GM18502 (cell line): ENCODE results near the gene SYT15B.
"Not testable (repeated sequence)": the region's sequence is repeated elsewhere in the genome, so short reads cannot be mapped to it uniquely, and the experiment has no call there.

Experiments used
- ATAC-seq: cut with Tn5 transposase; IDR thresholded peaks from one replicate; pipeline ENCODE4 v1.9.1; 2021; ENCODE audit warnings: mild to moderate bottlenecking; ENCODE audit not compliant: unreplicated experiment, poor library complexity

SYT15B gene

DNA sequence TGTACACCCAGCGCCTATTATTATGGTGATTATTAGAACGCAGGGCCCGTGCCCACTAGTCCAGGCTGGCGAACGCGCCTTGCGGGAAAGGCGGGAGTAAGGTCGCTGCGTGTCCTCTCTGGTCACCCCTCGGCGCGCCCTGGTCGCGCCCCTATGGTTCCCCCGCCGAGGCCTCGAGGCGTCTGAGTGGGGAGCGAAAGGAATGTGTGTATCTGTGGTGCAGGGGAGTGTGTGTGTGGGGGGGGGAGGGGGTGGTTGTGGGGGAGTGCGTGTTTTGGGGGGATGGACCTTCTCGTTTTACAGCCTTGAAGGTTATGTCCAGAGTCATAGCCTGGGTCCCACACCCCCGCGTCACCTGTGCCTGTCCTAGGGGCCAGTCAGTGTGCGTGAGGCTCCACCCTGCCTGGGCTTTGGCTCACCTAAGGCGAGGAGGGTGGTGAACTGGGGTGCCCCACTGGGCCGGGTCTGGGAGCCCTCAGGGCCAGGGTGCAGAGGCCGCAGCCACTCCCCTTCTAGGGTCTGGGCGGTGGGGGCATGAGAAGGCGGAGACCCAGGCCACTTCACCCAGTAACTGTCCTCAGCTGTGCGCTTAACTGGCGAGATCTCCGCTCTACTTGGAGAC is at the start of gene SYT15B:
TSS of gene SYT15B (minus strand) at position 39 of the 622 bp plus-strand sequence. CDS start 952 bp downstream, outside the sequence.
- not testable (repeated sequence) for ATAC-seq

DNA sequence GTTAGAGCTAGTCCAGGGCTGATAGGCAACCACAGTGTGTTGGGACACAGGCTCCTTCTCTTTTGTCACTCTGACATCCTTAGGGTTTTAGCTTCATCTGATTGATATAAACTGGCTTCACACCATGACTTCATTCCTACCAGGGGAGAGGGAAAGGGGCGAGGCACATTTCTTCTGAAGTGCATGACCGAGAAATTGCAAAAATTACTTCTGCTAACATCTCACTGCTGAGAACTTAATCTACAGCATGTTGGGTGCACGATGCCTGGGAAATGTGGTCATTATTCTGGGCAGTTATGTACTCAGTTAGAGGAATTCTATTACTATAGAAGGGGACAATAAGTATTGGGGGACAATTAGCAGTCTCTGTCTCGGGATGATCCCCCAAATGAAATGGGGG is 16.2 kb upstream of the SYT15B start:
- ATAC-seq = not testable (repeated sequence)

DNA sequence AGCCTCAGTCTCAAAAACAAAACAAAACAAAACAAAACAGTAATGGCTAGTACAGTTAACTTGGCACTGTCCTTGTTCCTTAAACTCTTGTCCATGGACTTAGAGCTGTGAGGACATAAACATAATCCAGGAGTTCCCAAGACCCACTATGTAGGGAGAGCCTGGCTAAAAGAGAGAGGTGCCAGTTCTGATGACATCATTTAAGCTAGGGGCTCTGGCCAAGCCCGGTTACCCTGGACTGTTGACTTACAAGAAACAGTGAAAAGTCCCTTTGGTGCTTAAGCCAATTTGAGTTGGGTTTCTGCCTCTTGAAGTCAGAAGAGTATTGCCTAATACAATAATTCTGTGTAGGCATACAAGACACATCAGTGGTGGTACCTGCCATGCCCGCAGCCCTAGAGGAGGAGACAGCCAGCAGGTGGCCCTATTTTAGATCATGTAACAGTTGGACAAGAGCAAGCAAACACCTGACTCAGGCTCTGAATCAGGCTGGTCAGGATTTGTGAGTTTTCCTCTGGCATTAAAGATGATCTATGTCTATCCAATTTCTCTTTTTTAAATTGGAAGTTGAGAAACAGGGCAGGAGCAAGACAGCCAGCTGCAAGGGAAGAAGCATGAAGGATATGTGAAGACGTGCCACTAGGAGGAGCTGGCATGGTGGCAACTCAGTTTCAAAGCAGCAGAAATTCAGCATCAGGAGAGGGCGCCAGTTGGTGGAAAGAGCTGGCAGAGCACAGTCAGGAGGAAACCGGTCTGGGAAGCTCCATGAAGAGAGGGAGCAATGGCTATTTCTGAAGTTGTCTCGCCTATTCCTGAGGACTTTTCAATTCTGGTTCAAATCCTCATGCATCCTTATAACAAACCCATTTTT is 12.2 kb upstream of the SYT15B start:
- ATAC-seq = not testable (repeated sequence)

DNA sequence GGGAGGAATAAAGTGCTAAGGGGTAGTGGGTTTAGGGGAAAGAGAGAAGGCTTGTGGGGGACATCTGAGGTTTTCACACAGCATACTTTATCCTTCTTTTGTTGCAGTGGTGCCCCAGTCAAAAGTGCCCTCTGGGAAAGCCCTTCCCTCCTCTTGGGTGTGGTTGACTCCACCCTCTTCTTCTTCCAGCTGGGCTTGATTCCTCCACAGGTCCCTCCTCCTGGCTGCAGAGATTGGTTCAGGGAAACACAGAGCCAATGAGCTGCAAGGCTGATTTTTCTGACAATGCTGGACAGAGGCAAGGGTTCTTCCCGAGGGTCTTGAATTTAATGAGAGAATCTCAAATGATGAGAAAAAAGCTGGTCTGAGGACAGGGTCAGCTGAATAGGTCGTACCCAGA is 7.4 kb upstream of the SYT15B start:
- not testable (repeated sequence) for ATAC-seq

DNA sequence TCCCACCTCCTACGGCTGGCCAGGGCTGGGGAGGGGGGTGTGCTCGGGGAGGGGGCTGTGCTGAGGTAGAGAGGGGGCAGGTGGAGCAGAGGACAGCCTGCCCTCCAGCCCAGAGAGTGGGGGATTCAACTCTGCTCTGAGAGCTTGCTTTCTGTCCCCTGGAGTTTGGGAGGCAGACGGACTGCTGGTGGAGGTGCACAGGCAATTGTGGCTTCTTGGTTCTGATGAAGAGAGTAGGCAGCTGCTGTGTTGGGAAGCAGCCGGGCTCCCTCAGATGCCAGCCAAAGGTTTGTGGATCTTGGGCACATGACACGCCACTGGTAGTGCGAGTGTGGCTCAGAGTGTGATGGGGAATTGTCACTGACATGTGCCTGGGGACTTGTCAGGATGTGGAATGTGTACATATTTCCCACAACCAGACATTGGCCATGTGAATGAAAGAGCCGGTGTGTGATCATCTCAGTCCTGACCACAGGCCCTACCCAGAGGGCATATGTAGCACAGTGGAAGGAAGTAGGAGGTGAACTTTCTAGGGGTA is 5.3 kb upstream of the SYT15B start:
- ATAC-seq = not testable (repeated sequence)

DNA sequence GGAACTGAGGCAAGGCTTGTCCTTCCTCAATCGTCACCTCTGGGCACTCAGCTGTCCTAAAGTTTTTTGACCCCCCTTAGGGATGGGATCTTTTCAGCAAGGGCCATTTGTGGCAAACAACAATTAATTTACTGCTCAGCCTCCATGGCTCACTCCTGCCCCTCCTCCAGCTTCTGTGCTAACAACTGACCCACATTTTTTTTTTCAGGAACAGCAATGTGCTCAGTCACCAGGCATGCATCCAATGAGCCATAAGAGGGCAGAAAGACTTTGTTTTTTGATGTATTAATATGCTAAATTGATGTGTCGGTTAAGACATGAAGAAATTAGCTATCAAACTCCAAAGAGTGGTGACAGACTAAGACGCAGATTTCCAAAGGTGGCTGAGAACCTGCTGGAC is 4.7 kb upstream of the SYT15B start:
- ATAC-seq = not testable (repeated sequence)

DNA sequence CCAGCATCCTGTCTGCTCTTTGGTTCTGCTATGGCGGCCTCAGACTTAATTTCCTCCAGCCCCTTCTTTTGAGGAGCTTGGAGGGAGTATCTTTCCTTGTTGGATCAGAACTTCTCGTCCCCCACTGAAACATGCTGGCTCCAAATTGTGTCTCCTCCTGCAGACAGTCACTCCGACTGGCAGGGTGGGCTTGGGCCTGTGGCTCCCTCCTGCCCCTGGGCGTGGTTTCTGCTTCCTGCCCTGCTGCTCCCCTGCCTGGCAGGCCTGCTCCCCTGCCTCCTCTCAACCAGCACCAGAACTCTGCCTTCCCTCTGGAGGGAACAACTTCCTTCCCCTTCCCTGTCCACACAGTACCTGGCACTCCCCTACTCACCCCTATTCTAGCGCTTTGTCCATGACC is 3.8 kb upstream of the SYT15B start:
- ATAC-seq = not testable (repeated sequence)

DNA sequence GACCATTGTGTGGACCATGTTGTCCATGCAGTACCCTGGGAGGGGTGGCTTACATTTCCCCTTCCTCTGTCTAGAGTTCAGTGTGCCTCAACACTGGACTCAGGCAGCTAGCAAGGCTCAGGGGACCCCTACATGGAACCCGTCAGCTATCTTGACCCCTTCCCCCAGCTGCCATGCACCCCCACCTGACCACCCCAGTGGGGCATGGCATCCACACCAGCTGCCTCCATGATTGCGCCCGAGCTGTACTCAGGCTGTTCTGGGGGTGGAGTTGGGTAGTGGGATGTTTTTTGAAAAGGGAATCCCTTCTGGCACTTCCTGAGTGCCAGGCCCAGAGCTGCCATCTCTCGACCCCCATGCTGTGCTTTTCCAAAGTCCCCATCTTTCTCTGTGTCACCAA is 1.8 kb upstream of the SYT15B start:
- ATAC-seq = not testable (repeated sequence)

DNA sequence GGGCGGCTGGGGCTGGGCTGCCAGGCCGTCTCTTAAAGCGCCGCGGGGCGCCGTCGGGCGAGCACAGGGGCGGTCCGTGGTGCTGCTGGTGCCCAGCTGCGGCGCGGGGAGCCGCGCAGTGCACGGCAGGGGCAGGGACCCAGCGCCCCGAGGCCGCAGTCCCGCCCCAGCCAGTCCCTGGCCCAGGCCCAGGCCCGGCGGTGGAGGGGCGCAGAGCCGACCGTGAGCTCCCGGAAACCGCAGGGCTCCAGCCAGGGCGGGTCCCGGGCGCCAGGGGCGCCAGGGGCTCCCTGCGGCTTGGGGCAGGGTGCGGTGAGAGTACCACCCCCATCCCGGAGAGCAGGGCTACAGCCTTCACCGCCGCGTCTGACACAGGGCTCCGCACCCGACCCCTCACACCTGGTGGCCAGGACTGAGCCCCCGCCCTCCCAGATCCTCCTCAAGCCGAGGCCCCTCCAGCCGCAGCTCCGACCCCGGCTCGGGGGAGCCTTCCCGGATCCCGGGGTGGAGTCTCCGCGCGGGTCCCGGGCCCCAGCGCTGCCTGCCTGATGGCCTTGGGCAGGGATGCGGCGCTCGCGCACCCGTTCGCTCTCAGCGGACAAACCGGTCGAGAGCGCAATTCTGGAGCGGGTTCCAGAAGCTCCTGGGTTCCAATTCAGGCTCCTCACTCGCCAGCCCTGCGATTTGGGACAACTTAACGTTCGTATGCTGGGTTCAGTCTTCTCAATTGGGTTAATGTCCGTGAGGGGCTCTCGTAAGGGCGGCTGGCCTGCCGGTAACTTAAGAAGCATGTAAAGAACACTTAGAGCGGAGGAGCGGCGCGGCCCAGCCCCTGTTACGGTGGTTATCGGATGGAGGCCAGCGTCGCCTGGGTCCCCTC is 478 bp downstream of the SYT15B start:
- not testable (repeated sequence) for ATAC-seq

DNA sequence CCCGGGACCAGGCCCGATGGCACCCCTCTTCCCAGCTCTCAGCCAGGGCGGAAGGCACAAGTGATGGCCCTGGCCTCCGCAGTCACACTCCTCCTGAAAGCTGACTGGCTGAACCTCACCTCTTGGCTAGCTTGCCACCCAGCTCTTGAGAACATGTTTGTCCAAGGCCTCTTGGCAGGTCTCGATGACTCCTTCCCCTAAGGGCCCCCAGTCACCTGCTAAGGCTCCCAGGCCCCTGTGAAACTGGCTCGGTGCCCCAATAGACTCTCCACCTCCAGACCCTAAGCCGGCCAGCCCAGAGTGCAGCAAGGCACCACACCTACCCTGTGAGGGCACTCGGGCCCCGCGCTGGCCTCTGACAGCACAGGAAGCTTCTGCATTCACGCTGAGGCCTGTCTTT is 4.5 kb downstream of the SYT15B start:
- ATAC-seq = not testable (repeated sequence)

DNA sequence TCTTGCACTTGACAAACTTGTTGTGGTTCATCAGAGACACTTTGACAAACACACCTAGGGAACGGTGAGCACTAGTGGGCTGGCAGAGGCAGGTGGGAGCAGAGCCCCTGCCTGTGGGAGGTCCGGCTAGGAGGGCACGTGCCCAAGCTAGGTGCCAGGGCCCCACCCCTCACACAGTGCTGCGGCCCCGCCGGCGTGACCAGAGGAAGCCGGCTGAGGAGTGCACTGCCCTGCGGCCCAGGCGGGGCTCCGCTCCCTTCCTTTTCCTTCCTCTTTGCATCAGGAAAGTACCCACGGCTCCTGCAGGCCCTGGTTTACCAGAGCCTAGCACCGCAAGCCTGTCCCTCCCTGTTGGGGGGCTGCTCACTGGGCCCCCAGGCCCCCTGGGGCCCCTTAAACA is 7.2 kb downstream of the SYT15B start:
- ATAC-seq = not testable (repeated sequence)

DNA sequence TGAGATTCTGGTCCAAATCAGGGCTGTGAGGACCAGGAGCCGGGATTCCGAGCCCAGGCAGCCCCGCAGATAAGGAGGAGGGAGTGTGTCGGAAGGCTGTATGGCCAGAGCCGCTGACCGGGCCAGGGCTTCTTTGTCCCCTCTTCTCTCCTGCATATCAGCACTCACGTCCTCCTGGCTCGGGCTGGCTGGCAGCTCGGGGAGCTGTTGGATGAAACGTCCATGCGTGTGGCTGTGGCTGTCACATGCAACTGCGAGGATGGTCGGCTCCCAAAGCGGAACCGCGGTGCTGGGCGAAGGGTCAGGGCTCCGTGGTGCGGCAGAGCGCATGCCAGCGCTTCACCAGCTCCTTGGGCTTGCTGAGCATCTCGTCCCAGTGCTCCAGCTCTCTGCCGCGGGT is 9.5 kb downstream of the SYT15B start:
- ATAC-seq = not testable (repeated sequence)

DNA sequence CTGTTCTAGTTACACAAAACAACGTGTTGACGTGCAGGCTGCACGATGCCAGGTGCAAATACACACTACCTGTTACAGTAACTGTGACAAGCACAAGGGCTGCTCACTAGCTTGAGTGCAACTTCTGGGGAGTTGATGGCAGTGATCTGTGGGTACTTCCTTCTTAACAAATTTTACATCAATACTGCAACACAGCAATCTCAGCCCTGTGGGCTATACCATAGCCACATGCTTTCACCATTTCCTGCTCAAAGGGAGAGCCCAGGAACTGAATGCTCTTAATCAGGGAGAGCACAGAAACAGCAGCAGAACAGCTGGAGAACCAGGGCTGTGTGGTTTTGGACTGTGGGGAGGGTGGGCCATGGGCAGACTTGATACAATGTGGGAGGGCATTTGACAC is 10.2 kb downstream of the SYT15B start:
- not testable (repeated sequence) for ATAC-seq

DNA sequence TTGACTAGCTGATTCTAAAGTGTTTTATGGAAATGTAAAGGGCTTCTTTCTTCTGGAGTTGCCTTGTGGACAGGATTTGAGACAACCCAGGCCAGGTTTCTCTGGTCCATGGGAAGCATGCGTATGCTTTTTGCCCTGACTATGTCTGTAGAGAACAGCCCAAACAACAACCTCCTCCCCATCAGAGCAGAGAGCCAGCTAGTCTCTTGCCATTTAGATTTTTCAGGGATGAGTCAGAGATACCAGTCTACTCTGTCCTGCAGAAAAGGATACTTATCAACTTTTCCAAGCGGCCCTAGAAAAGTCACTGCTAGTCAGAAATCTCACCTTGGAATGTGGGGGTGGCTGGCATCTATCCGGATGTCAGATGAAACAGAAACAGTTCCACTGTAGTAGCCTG is 11.6 kb downstream of the SYT15B start:
- ATAC-seq = not testable (repeated sequence)

DNA sequence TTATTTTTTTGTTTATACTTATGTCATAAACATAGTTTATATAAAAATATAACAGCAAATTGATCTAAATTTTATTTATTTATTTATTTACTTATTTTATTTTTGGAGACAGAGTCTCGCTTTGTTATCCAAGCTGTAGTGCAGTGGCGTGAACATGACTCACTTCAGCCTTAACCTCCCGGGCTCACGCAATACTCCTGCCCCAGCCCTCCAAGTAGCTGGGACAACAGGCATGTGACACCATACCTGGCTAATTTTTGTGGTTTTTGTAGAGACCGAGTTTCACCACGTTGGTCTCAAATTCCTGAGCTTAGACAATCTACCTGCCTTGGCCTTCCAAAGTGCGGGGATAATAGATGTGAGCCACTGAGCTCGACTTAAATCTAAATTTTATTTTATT is 13.0 kb downstream of the SYT15B start:
- not testable (repeated sequence) for ATAC-seq

DNA sequence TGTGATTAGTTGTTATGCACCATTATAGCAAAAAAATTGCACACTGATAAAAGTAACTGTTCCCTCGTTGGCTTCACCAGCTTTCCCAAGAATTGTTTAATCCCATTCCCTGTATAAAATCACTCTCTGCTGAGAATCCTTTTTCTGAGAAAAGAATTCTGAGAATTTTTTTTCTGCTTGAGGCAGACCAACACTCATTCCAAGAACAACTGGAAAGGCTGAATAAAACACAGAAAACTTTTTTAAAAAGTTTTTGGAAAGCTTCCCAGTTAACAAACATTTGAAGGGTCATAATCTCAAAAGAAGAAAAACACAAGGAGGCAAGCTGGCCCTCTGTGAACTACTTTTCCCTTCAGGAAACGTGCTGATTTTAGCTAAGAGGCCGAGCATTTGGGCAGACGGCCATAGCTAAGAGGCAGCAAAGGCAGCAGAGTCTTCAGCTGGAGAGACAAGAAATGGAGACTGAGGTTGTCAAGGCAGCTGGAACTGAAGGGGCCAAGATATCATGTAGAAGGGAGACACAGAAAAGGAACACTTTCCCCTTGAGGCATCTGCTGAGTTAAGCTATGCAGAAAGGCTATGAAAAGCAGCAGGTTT is 16.5 kb downstream of the SYT15B start:
- ATAC-seq = not testable (repeated sequence)

DNA sequence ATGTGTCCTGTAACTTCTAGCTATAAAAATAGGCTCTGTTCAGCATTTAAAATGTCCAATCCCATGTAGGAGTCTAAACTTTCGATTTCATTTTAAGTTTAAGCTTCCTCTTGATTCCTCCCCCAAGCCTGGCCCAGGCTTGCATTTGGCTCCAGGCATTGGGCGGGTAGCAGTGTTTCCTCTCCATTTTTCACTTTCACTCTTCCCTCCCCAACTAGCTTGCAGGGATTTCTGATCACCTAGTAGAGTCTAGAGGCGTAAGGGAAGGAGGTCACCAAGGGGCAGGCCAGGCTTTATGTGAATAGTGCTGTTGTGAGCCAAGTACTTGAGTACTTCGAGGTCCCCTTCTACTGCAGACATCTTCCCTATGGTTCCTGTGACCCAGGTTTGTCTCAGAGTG is 18.5 kb downstream of the SYT15B start:
- not testable (repeated sequence) for ATAC-seq

DNA sequence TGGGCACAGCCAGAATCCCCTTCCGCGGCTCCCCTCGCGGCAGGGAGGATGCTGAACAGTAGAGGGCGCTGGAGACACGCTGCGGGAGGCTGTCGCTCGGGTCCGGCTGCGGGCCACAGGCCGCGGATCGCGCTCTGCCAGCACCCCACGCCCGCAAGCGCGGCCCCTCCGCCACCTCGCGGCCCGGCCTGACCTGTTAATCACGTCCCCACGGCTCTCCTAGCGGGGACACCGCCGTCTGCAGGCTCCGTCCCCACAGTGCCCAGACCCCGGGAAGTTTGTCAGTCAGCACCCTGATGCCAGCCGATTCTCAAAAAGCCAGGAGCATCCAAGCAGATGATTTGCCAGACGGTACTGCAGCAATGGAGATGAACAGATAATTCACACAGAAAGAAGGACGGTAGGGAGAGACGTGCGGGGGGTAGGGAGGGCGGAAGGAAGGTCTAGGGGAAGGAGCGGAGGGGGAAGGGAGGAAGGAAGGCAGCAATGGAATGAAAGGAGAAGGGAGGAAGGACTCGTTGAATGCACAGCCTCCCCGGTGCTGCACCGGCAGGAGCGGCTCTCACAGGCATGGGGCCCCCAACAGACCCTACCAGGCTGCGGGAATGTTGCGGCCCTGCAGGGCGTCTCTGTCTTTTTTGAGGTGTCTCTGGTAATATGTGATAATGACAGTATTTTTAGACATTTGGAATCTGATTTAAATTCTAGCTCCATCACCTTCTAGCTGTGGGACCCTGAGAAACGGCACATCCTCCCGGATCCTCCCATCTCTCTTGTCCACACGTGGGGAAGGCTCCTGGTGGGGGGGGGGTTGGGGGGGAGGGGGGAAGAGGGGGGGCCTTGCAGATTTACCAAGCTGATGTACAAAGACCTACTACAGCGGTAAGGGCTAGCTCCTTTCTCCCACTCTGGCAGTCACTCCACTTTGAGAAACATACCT is 19.5 kb downstream of the SYT15B start:
- peak; percentile 81 for ATAC-seq

DNA sequence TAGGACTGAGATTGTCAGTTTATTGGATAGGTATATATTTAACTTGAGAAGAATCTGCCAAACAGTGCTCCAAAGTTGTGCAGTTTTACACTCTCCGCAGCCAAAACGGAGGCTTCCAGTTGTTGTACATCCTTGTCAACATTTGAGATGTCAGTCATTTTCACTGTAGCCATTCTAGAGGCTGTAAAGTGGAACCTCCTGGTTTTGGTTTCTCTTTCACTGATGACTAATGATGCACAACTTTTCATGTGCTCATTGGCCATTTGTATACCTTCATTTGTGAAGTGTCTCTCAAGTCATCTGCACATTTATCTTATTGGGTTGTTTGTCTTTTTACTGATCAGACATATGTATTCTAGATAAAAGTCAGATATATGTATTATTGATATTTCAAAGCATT is 22.5 kb downstream of the SYT15B start:
- ATAC-seq = peak; percentile 74
